ENCODE results near the gene CASKIN2.
A peak's percentile ranks its signal among the peaks of the same experiment; 100 is the strongest.
"Not testable (repeated sequence)": the region's sequence is repeated elsewhere in the genome, so short reads cannot be mapped to it uniquely, and the experiment has no call there.

The CASKIN2 gene

GRCh38 chr17:75488693-75489510, 26.4 kb downstream of the CASKIN2 start:
- DNase-seq, result no peak

DNA sequence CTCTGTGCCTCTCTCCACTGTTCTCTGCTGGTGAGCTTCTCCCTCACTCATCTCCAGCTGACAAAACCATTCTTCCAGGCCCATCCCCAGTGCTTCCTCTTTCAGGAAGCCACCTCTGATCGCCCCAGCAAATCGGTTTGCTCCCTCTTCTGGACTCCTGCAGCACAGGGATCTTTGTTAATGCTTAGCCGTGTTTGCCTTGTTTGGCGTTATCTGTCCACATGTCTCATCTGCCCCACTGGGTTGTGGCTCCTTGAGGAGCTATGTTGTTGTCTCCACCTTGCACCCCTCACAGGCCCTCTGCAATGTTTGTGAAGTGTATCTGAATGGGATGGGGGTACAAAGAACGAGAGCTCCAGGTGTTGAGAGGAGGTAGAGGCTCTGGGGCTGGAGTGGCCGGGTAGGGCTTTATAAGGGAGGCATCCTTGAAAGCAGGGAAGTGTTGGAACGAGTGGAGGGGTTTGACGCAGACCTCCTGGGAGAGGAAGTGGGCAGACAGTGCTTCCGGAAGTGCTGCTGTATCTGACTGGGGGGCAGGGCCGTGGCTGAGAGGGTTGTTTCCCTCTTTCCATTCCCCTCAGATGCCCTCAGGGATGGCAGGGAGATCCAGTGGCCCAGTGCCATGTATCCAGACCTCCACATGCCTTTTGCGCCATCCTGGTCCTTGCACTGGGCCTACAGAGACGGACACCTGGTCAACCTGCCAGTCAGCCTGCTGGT, 27.8 kb downstream of the CASKIN2 start:
- peak; percentile 76 to 77 for DNase-seq

- no peak for DNase-seq
Measured at GRCh38 chr17:75486951-75487350, 28.4 kb downstream of the CASKIN2 start.

DNA sequence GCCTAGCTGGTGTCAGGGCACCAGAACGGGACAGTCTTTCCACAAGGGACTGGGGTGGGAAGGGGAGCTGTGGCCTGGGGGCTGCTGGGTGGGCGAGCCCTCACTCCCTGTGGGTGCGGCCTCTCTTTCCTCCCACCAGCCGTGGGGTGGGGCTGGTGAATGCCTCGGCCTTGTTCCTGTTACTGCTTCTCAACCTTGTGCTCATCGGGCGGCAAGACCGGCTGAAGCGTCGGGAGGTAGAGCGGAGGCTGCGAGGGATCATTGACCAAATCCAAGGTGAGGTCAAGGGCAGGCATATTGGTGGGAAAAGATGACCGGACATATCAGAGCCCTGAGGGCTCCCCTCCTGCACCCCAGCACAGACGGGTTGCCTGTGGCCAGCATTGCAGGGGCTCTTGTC, 29.2 kb downstream of the CASKIN2 start:
- DNase-seq, result no peak

GRCh38 chr17:75485688-75486087, 29.6 kb downstream of the CASKIN2 start:
- no peak for DNase-seq

- DNase-seq, result no peak
Measured at GRCh38 chr17:75482098-75482942, 33.0 kb downstream of the CASKIN2 start.

GRCh38 chr17:75481194-75482068, 33.9 kb downstream of the CASKIN2 start:
- DNase-seq, result no peak

DNA sequence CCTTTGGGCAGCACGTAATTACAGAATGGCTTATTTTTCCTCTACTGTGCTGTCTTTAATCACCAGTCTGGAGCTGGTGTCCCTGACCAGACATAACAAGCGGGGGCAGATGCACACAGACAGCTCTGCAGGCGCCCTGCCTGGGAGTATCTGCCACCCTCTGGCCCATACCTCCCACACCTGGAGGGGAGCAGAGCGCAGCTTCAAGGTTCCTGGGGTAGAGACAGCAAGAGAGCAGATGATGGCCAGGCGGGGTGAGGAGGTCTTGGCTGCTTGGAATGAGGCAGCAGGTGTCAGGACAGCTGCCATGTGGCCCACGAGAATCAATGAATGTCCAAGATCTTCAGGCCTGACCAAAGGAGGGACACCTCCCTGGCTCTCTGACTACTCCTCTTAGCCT, 35.1 kb downstream of the CASKIN2 start:
- no peak for DNase-seq

- DNase-seq, result no peak
Measured at GRCh38 chr17:75478508-75478907, 36.8 kb downstream of the CASKIN2 start.

- not testable (repeated sequence) for DNase-seq
Measured at GRCh38 chr17:75477490-75477862, 37.9 kb downstream of the CASKIN2 start.

- DNase-seq, result peak in 1 of 2 donors; percentile 9
Measured at GRCh38 chr17:75476752-75477489, 38.4 kb downstream of the CASKIN2 start.

DNA sequence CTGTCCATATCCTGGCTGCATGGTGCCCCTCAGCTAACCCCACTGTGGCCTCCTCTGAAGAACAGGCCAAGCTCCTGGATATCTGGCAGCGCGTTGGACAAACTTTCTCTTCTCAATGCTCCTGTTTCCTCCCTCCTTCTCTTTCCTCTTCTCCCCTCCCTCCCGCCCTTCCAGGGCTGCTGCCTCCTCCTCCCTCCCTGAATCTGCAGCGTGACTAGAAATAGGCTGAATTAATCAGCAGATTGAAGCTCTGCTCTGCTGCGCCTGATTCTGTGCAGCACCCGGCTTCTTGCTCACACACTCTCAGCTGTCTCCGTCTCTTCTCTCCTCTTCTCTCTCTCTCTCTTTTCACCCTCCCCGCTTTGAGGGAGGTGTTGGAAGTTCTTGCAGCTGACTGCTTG, 39.1 kb downstream of the CASKIN2 start:
- no peak for DNase-seq

- DNase-seq, result no peak
Measured at GRCh38 chr17:75475851-75476250, 39.5 kb downstream of the CASKIN2 start.

GRCh38 chr17:75475144-75475835, 40.0 kb downstream of the CASKIN2 start:
- no peak for DNase-seq

DNA sequence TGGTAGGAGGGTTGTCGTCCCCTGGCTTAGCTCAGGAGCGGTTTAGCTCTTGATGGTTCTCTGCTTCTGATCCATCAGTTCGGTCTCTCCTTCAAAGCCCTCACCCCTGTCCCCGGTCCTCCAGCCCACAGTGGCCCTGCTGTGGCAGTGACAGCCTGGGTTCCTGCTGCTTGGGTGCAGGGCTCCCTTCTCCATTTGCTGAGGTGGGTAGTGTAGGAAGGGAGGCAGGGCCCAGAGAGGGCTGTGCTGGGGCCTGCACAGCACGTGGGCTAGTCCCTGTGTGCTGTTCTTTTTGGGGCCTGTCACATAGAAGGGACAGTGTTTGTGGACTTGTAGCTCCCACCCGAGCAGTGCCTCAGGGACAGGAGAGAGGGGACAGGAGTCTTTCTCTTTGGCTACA, 40.6 kb downstream of the CASKIN2 start:
- DNase-seq, result no peak

GRCh38 chr17:75473246-75473645, 42.1 kb downstream of the CASKIN2 start:
- DNase-seq, result no peak

GRCh38 chr17:75472119-75472518, 43.2 kb downstream of the CASKIN2 start:
- no peak for DNase-seq

GRCh38 chr17:75471207-75471606, 44.1 kb downstream of the CASKIN2 start:
- no peak for DNase-seq

DNA sequence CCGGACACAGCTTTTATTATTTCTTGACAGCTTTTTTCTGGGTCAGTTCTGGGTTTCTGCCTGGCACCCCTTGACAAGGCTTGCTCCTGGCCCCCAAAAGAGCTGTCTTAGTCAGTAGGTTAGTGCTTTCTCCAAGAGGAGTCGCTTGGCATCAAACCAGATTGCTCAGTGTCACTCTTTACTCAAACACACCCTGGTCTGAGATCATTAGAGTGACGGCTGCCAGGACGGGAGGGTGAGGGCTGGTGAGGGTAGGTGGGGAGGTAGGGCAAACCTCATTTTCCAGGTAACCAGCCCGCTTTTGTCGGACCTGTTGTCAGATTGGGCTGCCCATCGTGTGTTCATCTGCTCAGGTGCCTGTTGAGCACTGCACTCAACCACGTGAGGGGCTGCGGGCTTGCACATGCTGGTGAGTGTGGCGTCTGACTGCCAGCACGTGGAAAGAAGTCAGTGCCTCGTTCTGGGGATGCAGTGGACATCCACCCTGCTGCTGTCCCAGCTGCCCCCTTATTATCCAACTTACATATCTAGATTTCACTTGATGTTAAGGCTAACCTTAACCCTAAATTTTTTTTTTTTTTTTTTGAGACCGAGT, 46.5 kb downstream of the CASKIN2 start:
- no peak for DNase-seq

DNA sequence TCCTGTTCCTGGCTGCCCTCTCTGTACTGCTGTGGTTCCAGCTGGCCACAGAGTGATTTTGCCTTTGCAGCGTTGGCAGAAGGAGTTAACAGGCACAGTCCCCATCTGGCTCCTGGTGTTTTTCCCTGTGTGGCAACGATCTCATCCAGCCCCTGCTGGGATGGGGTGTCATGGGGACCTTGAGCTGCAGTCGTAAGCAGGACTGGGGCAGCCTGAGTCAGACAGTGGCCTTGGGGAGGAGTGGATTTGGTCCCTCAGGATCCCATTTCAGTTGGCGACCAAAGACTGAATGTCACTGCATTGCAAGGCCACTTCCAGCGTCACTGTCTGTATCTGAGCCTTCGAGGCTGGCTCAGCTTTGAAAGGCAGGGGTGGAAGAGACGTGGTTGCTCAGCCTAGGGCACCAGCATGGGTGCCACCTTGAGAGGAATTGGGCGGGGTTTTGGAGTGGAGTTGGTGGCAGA, 47.0 kb downstream of the CASKIN2 start:
- no peak for DNase-seq

Data from inflammatory macrophage (primary cell).